HG03196 (cell line): ENCODE results near the gene SLC8B1.

Source experiments
- ATAC-seq: cut with Tn5 transposase; IDR thresholded peaks from one replicate; pipeline ENCODE4 v1.9.1; 2021; ENCODE audit not compliant: unreplicated experiment

The SLC8B1 gene

GRCh38 chr12:113248842-113249435 is 86.0 kb downstream of the SLC8B1 start:
- no peak for ATAC-seq
